Left ventricle myocardium inferior (tissue), 1 donor: ENCODE measurements around the gene SULT1C4. TPM values are rescaled to one million over a fixed set of nuclear protein-coding genes. Genes with fewer than 3 reads are reported as not detected.

Experiments
- DNase-seq: peaks from one replicate; pipeline ENCODE4 v3.0.0-alpha.2; 2020
- H3K27ac ChIP-seq: fragments of 200-600 bp; replicated peaks from 2 replicates; pipeline ENCODE4 v1.8.0; 2021
- H3K27me3 ChIP-seq: fragments of 200-600 bp; 2 replicates; pipeline ENCODE4 v1.8.0; 2021; ENCODE audit warnings: low read depth
- H3K36me3 ChIP-seq: fragments of 200-600 bp; 2 replicates; pipeline ENCODE4 v1.8.0; 2021
- H3K4me1 ChIP-seq: fragments of 200-600 bp; 2 replicates; pipeline ENCODE4 v1.8.0; 2021
- H3K4me3 ChIP-seq: fragments of 200-600 bp; 2 replicates; pipeline ENCODE4 v1.8.0; 2021; ENCODE audit warnings: mild to moderate bottlenecking, moderate library complexity
- H3K9me3 ChIP-seq: fragments of 200-600 bp; replicated peaks from 2 replicates; pipeline ENCODE4 v1.8.0; 2021
- intact Hi-C: fragments of 100-400 bp; cut with micrococcal nuclease; formaldehyde crosslinking; loops from one replicate; pipeline ENCODE4 v1.11.0; 2022
- total RNA-seq: library from RNA; stranded (reverse); fragmentation: NEBNext Ultra II Directional; extraction: Animal tissue kit (Norgen Biotek cat#: 25700); gene quantifications from one replicate; pipeline ENCODE4 v1.2.1, GENCODE V29; 2021
- TF ChIP-seq, protein P1 (sequence below): fragments of 200-600 bp; IDR thresholded peaks from 2 replicates; pipeline ENCODE4 v1.8.0; 2021; ENCODE audit warnings: antibody characterized with exemption, mild to moderate bottlenecking, borderline replicate concordance
- donor health status: DM: no; HTN: yes; CAD: no; lungs with severe emphysema.

SULT1C4 gene
- total RNA-seq, 1 donor from 2014 or later, result 2.7 TPM

DNA sequence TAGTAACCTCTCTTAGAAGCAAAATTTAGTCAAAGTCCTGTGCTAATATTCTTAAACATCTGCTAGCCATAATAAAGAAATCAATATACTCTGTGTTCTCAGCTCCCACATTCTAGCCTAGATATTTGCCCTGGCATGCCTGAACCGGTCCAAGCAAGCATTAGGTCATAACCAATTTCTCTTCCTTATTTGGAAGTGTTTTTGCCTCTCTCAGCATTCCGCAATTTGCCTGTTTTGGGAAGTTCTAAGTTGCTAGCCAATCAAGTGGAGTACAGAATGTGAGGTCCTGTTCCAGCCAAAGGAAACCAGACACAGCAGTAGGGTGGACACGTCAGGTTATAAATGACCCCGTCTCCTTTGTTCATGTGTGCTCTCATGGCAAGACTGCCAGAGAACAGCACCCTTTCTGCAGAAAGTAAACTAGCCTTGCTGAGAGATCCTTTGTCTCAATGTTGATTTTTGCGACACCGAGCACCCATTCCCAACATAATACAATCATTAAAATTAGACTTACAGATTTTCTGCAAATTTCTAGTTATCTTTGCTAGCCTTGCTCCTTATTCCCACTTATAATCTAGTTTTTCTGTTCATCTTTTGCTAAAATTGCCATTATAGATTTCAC, 13.0 kb upstream of the SULT1C4 start:
- H3K27me3 ChIP-seq, result no peaks in the 10 kb centered on the region
- H3K4me1 ChIP-seq, result no peaks in the 10 kb centered on the region
- peaks cover 6% of the 10 kb centered on the region for H3K9me3 ChIP-seq
- TF ChIP-seq, protein P1, sequence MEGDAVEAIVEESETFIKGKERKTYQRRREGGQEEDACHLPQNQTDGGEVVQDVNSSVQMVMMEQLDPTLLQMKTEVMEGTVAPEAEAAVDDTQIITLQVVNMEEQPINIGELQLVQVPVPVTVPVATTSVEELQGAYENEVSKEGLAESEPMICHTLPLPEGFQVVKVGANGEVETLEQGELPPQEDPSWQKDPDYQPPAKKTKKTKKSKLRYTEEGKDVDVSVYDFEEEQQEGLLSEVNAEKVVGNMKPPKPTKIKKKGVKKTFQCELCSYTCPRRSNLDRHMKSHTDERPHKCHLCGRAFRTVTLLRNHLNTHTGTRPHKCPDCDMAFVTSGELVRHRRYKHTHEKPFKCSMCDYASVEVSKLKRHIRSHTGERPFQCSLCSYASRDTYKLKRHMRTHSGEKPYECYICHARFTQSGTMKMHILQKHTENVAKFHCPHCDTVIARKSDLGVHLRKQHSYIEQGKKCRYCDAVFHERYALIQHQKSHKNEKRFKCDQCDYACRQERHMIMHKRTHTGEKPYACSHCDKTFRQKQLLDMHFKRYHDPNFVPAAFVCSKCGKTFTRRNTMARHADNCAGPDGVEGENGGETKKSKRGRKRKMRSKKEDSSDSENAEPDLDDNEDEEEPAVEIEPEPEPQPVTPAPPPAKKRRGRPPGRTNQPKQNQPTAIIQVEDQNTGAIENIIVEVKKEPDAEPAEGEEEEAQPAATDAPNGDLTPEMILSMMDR, result no peak
- no peaks in the 10 kb centered on the region for H3K36me3 ChIP-seq
- intact Hi-C loops, result no loop called here
- DNase-seq, result no peak
- no peak overlapping the region for H3K4me3 ChIP-seq
- no peak overlapping the region for H3K27ac ChIP-seq

DNA sequence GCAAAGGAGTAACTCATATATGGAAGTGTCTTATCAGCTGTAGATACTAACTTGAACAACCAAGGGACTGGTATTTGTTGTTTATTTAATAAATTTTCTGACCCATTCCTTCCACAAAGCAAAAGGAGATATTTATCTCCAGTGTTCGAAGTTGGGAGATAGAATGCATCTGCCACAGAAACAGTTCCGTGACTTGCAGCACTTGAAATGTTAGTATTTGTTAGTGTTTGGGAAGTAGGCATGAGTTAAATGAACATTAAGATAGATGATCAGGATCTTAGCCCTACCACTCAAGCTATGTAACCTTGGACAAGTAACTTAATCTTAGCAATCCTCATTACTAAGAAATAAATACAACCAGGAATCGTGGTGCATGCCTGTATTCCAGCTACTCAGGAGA, 12.1 kb upstream of the SULT1C4 start:
- TF ChIP-seq, protein P1, result no peak
- no peak overlapping the region for H3K27ac ChIP-seq
- no peak for DNase-seq
- no peaks in the 10 kb centered on the region for H3K27me3 ChIP-seq
- no peaks in the 10 kb centered on the region for H3K36me3 ChIP-seq
- no peak overlapping the region for H3K4me3 ChIP-seq
- intact Hi-C loops, result no loop called here
- H3K4me1 ChIP-seq, result no peaks in the 10 kb centered on the region
- H3K9me3 ChIP-seq, result peaks cover 6% of the 10 kb centered on the region

DNA sequence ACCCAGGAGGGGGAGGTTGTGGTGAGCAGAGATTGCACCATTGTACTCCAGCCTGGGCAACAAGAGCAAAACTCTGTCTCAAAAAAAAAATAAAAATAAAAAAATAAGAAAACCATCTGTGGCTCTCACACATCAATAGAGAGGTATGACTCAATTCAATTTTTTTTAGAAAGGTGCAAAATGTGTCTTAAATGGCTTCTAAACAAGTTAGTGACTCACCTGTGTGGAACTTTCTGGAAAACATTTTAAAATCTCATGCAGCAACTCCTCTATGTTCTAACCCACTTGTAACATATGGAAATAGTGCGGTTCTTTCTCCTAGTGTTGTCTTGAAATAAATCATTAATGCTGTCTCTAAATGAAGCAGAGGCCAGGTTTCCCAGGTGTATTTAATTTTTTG, 10.7 kb upstream of the SULT1C4 start:
- intact Hi-C loops, result no loop called here
- Histone ChIP-seq H3K4me1 (no peaks in the 10 kb centered on the region), H3K36me3 (no peaks in the 10 kb centered on the region), H3K4me3 (no peak overlapping the region), H3K27me3 (no peaks in the 10 kb centered on the region), H3K27ac (no peak overlapping the region), H3K9me3 (peaks cover 6% of the 10 kb centered on the region)
- TF ChIP-seq, protein P1, result no peak
- DNase-seq, result no peak

DNA sequence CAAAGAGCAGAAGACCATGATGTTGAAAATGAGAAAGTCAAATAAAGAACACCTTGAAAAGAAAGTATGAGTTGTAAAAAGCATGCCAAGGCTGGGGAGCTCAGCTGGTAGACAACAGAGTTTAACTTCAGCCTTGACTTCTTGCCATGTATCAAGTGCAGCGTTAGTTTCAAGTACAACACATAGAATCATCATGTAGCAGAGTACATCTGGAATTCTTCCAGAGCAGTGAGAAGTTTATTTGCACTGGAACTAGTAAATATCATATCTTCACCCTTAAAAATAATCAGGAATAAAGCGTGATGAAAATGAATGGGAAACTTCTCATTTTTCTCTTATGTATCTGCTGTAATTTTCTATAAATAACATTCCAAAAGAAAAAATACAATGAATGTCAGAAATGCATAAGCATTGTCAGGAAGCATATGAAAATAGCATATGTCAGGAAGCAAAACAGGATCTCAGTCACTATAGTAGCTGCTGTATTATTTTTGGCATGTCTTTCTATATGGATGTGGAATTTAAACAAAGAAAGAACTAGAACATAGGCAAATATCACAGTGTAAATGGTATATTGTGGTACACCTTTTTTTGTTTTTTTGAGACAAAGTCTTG, 10.1 kb upstream of the SULT1C4 start:
- H3K9me3 ChIP-seq, result peaks cover 6% of the 10 kb centered on the region
- H3K4me1 ChIP-seq, result no peaks in the 10 kb centered on the region
- no peak overlapping the region for H3K27ac ChIP-seq
- TF ChIP-seq, protein P1, result no peak
- no peaks in the 10 kb centered on the region for H3K36me3 ChIP-seq
- intact Hi-C loops, result no loop called here
- no peak for DNase-seq
- H3K4me3 ChIP-seq, result no peak overlapping the region
- no peaks in the 10 kb centered on the region for H3K27me3 ChIP-seq

DNA sequence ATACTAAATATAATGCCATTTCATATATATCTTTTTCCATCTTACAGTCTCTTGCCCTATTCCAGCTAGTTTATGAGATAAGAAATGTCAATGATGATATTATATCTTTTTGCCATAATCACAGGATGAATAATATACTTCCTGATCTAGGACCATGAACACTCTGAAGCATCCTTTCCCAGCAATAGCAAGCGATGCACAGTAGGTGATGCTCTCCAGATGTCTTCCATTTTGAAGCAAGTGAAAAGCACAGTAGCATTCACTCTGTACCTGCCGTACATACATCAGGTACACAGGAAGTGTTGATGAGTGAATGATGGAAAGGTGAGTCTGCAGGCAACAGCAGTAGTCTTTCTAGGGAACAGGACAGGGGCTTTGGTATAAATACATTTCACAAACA, 8.6 kb upstream of the SULT1C4 start:
- intact Hi-C loops, result no loop called here
- H3K9me3 ChIP-seq, result peaks cover 6% of the 10 kb centered on the region
- no peak overlapping the region for H3K27ac ChIP-seq
- H3K36me3 ChIP-seq, result no peaks in the 10 kb centered on the region
- no peaks in the 10 kb centered on the region for H3K27me3 ChIP-seq
- H3K4me1 ChIP-seq, result no peaks in the 10 kb centered on the region
- no peak overlapping the region for H3K4me3 ChIP-seq
- DNase-seq, result no peak
- TF ChIP-seq, protein P1, result no peak
